HEK293 (cell line): ENCODE results near the gene MTHFD1L.
"Not testable (repeated sequence)": the region's sequence is repeated elsewhere in the genome, so short reads cannot be mapped to it uniquely, and the experiment has no call there.

Source experiments
- CTCF ChIA-PET: fragments of 350-600 bp; formaldehyde crosslinking; extraction: SDS; loops from one replicate; lab custom pipeline; 2021; ENCODE audit warnings: antibody characterized with exemption; lab: Yijun Ruan, JAX
- POLR2A ChIA-PET: fragments of 300-600 bp; formaldehyde crosslinking; extraction: SDS; loops from one replicate; lab custom pipeline; 2020; ENCODE audit warnings: antibody characterized with exemption, inconsistent platforms; lab: Yijun Ruan, JAX
- H3K27ac ChIP-seq: fragments of 200-500 bp; sonication (Bioruptor generic); 2 replicates; pipeline ENCODE4 v1.5.1; 2014; ENCODE audit warnings: low read depth, low read length, control low read depth, inconsistent platforms; ENCODE audit errors: extremely low read depth
- H3K36me3 ChIP-seq, 2 experiments: fragments of 200-500 bp in 1 of 2; sonication (Bioruptor generic) in 1 of 2; 1 replicate in 1 of 2; 2 replicates in 1 of 2; pipeline ENCODE4 v1.5.1; 2014 to 2017; ENCODE audit warnings: inconsistent platforms in 2 of 2, low read length in 2 of 2; ENCODE audit not compliant: control insufficient read depth in 2 of 2, insufficient read depth in 1 of 2
- H3K4me1 ChIP-seq: fragments of 200-500 bp; sonication (Bioruptor generic); 2 replicates; pipeline ENCODE4 v1.5.1; 2014; ENCODE audit warnings: mild to moderate bottlenecking, low read length, inconsistent platforms; ENCODE audit not compliant: control insufficient read depth, insufficient read depth
- H3K4me3 ChIP-seq: 2 replicates; pipeline ENCODE4 v1.5.1; 2011; ENCODE audit warnings: low read depth, mild to moderate bottlenecking, control low read depth, low read length, moderate library complexity
- H3K9me3 ChIP-seq: fragments of 200-500 bp; sonication (Bioruptor generic); 2 replicates; pipeline ENCODE4 v1.5.1; 2014; ENCODE audit warnings: low read depth, low read length, inconsistent platforms; ENCODE audit not compliant: control insufficient read depth, insufficient read depth
- EGR2 ChIP-seq: fragments of 450-650 bp; formaldehyde crosslinking; IDR thresholded peaks from 2 replicates; pipeline ENCODE4 v1.5.1; 2016; ENCODE audit warnings: low read depth, missing biosample characterization, missing genetic modification characterization
- HOXA7 ChIP-seq: sonication (generic); formaldehyde crosslinking; IDR thresholded peaks from 2 replicates; pipeline ENCODE4 v1.8.1; 2022; ENCODE audit warnings: missing genetic modification reagents, borderline replicate concordance
- MZF1 ChIP-seq: fragments of 450-650 bp; formaldehyde crosslinking; IDR thresholded peaks from 2 replicates; pipeline ENCODE4 v1.5.1; 2017; ENCODE audit warnings: missing biosample characterization, missing genetic modification characterization, borderline replicate concordance
- PRDM1 ChIP-seq: fragments of 450-650 bp; formaldehyde crosslinking; IDR thresholded peaks from 2 replicates; pipeline ENCODE4; 2016; ENCODE audit warnings: missing biosample characterization, missing genetic modification characterization
- REPIN1 ChIP-seq: fragments of 450-650 bp; formaldehyde crosslinking; IDR thresholded peaks from 2 replicates; pipeline ENCODE4 v1.5.1; 2017; ENCODE audit warnings: missing biosample characterization, missing genetic modification characterization, low read depth
- SP7 ChIP-seq: fragments of 450-650 bp; formaldehyde crosslinking; IDR thresholded peaks from 2 replicates; pipeline ENCODE4 v1.5.1; 2016; ENCODE audit warnings: missing biosample characterization, missing genetic modification characterization
- ZBTB1 ChIP-seq: fragments of 450-650 bp; formaldehyde crosslinking; IDR thresholded peaks from 2 replicates; pipeline ENCODE4 v1.5.1; 2016; ENCODE audit warnings: missing biosample characterization, missing genetic modification characterization
- ZBTB26 ChIP-seq: fragments of 450-650 bp; formaldehyde crosslinking; optimal IDR thresholded peaks from 2 replicates; pipeline ENCODE3; 2016; ENCODE audit warnings: missing biosample characterization, mild to moderate bottlenecking, missing genetic modification characterization
- ZBTB49 ChIP-seq: fragments of 450-650 bp; formaldehyde crosslinking; IDR thresholded peaks from 2 replicates; pipeline ENCODE4 v1.5.1; 2016; ENCODE audit warnings: missing biosample characterization, missing genetic modification characterization, low read depth
- ZFHX2 ChIP-seq: fragments of 450-650 bp; formaldehyde crosslinking; conservative IDR thresholded peaks from 2 replicates; pipeline ENCODE4 v1.5.1; 2016; ENCODE audit warnings: missing biosample characterization, missing genetic modification characterization
- ZFP3 ChIP-seq: fragments of 450-650 bp; formaldehyde crosslinking; IDR thresholded peaks from 2 replicates; pipeline ENCODE4 v1.5.1; 2016; ENCODE audit warnings: low read depth, missing biosample characterization, missing genetic modification characterization
- ZFP41 ChIP-seq: fragments of 450-650 bp; formaldehyde crosslinking; IDR thresholded peaks from 2 replicates; pipeline ENCODE4 v1.5.1; 2016; ENCODE audit warnings: missing biosample characterization, missing genetic modification characterization, borderline replicate concordance
- ZNF112 ChIP-seq: fragments of 450-650 bp; formaldehyde crosslinking; IDR thresholded peaks from 2 replicates; pipeline ENCODE4 v1.5.0; 2017; ENCODE audit warnings: missing biosample characterization, missing genetic modification characterization
- ZNF184 ChIP-seq: fragments of 450-650 bp; IDR thresholded peaks from 2 replicates; pipeline ENCODE4 v1.5.1; 2018; ENCODE audit warnings: missing biosample characterization, mild to moderate bottlenecking, missing genetic modification characterization
- ZNF211 ChIP-seq: fragments of 450-650 bp; formaldehyde crosslinking; IDR thresholded peaks from 2 replicates; pipeline ENCODE4 v1.5.1; 2016; ENCODE audit warnings: low read depth, missing biosample characterization, missing genetic modification characterization
- ZNF324 ChIP-seq: fragments of 450-650 bp; formaldehyde crosslinking; IDR thresholded peaks from 2 replicates; pipeline ENCODE4 v1.5.1; 2016; ENCODE audit warnings: missing biosample characterization, missing genetic modification characterization
- ZNF366 ChIP-seq: fragments of 450-650 bp; formaldehyde crosslinking; conservative IDR thresholded peaks from 2 replicates; pipeline ENCODE4 v1.5.1; 2016; ENCODE audit warnings: missing biosample characterization, missing genetic modification characterization
- ZNF548 ChIP-seq: fragments of 450-650 bp; formaldehyde crosslinking; IDR thresholded peaks from 2 replicates; pipeline ENCODE4 v1.5.1; 2016; ENCODE audit warnings: missing biosample characterization, missing genetic modification characterization
- ZNF580 ChIP-seq: fragments of 450-650 bp; formaldehyde crosslinking; IDR thresholded peaks from 2 replicates; pipeline ENCODE4 v1.5.1; 2016; ENCODE audit warnings: missing biosample characterization, missing genetic modification characterization
- ZNF610 ChIP-seq: fragments of 450-650 bp; formaldehyde crosslinking; IDR thresholded peaks from 2 replicates; pipeline ENCODE4 v1.5.1; 2016; ENCODE audit warnings: missing biosample characterization, missing genetic modification characterization, borderline replicate concordance
- ZNF654 ChIP-seq: fragments of 450-650 bp; formaldehyde crosslinking; IDR thresholded peaks from 2 replicates; pipeline ENCODE4 v1.5.1; 2016; ENCODE audit warnings: low read depth, missing biosample characterization, missing genetic modification characterization
- ZSCAN23 ChIP-seq: fragments of 450-650 bp; formaldehyde crosslinking; IDR thresholded peaks from 2 replicates; pipeline ENCODE4 v1.5.1; 2016; ENCODE audit warnings: missing biosample characterization, missing genetic modification characterization

The MTHFD1L gene

GRCh38 chr6:150857062-150857944 lies 8.2 kb upstream of the MTHFD1L start (continued):
- peak; percentile 54 for TF ChIP-seq PRDM1 (tag by site-specific recombination)
- no peak for TF ChIP-seq ZBTB26 (tag by site-specific recombination)
- no peak for TF ChIP-seq ZSCAN23 (tag by site-specific recombination)
- TF ChIP-seq ZFHX2 (tag by site-specific recombination): peak; percentile 30; the same call in 1 of the 2 replicates
- TF ChIP-seq ZNF366 (tag by site-specific recombination): peak; percentile 35; the same call in 1 of the 2 replicates
- TF ChIP-seq EGR2 (tag by site-specific recombination): no peak
- TF ChIP-seq ZBTB49 (tag by site-specific recombination): no peak
- no peak for TF ChIP-seq ZNF548 (tag by site-specific recombination)
- TF ChIP-seq ZNF184 (tag by site-specific recombination): no peak

- ChIA-PET POLR2A (interaction anchor here (0.6 kb wide), 1 partner anchor 32 kb away, joined by 3 read pairs; no protein-coding TSS in a partner anchor), CTCF (interaction anchor here (0.6 to 0.8 kb wide), 3 partner anchors 43 to 779 kb away, joined by 3 to 5 read pairs (median 4); no protein-coding TSS in a partner anchor)
- H3K36me3 ChIP-seq: no peaks in the 10 kb centered on the region
- H3K4me3 ChIP-seq: no peak overlapping the region
- H3K27ac ChIP-seq: peak overlapping the region; percentile 35
- H3K9me3 ChIP-seq: no peaks in the 10 kb centered on the region
- peaks cover 5% of the 10 kb centered on the region; the same call in 1 of the 2 replicates for H3K4me1 ChIP-seq
- TF ChIP-seq HOXA7 (CRISPR knock-in tag) (no peak), ZNF112 (no peak), ZFP41 (no peak), SP7 (tag by site-specific recombination) (no peak), ZNF580 (tag by site-specific recombination) (no peak), ZNF211 (tag by site-specific recombination) (no peak), ZBTB1 (no peak), ZNF654 (tag by site-specific recombination) (no peak), ZFP3 (tag by site-specific recombination) (no peak), ZNF610 (tag by site-specific recombination) (no peak), REPIN1 (tag by site-specific recombination) (no peak), MZF1 (tag by site-specific recombination) (no peak), ZNF324 (no peak)
Measured at GRCh38 chr6:150857945-150858308, 7.6 kb upstream of the MTHFD1L start.

- H3K27ac ChIP-seq, H3K4me1 ChIP-seq, H3K9me3 ChIP-seq, H3K36me3 ChIP-seq, H3K4me3 ChIP-seq, POLR2A ChIA-PET: not testable (repeated sequence)
- CTCF ChIA-PET: interaction anchor here (0.9 to 2.1 kb wide), 3 partner anchors 43 to 1296 kb away, joined by 3 to 6 read pairs (median 4); partner anchors contain the start of gene GINM1
Measured at GRCh38 chr6:150861448-150862168, 3.9 kb upstream of the MTHFD1L start.
